GM18520 (cell line): ENCODE data around the gene TMED10.
"Not testable (repeated sequence)": the region's sequence is repeated elsewhere in the genome, so short reads cannot be mapped to it uniquely, and the experiment has no call there.

Experiments used
- ATAC-seq: cut with Tn5 transposase; IDR thresholded peaks from one replicate; pipeline ENCODE4 v1.9.1; 2021; ENCODE audit not compliant: unreplicated experiment

The TMED10 gene

GRCh38 chr14:75162631-75163030 is 13.8 kb downstream of the TMED10 start:
- no peak for ATAC-seq

- ATAC-seq, result no peak
Observed at GRCh38 chr14:75158843-75159614, 17.4 kb downstream of the TMED10 start.

GRCh38 chr14:75156901-75157300 is 19.5 kb downstream of the TMED10 start:
- no peak for ATAC-seq

- no peak for ATAC-seq
Observed at GRCh38 chr14:75156111-75156510, 20.3 kb downstream of the TMED10 start.

GRCh38 chr14:75155169-75155568 is 21.2 kb downstream of the TMED10 start:
- no peak for ATAC-seq

GRCh38 chr14:75153295-75153694 is 23.1 kb downstream of the TMED10 start:
- no peak for ATAC-seq

- ATAC-seq, result no peak
Observed at GRCh38 chr14:75151851-75152250, 24.6 kb downstream of the TMED10 start.

- ATAC-seq, result not testable (repeated sequence)
Observed at GRCh38 chr14:75150637-75151036, 25.8 kb downstream of the TMED10 start.

GRCh38 chr14:75150150-75150549 is 26.3 kb downstream of the TMED10 start:
- no peak for ATAC-seq

GRCh38 chr14:75147423-75148071 is 28.9 kb downstream of the TMED10 start:
- ATAC-seq, result no peak

GRCh38 chr14:75144944-75145343 is 31.5 kb downstream of the TMED10 start:
- ATAC-seq, result no peak

GRCh38 chr14:75143761-75144527 is 32.5 kb downstream of the TMED10 start:
- ATAC-seq, result no peak

- no peak for ATAC-seq
Observed at GRCh38 chr14:75142494-75142893, 33.9 kb downstream of the TMED10 start.

GRCh38 chr14:75141967-75142366 is 34.4 kb downstream of the TMED10 start:
- ATAC-seq, result no peak

- ATAC-seq, result no peak
Observed at GRCh38 chr14:75141062-75141461, 35.4 kb downstream of the TMED10 start.

- no peak for ATAC-seq
Observed at GRCh38 chr14:75140620-75141019, 35.8 kb downstream of the TMED10 start.

GRCh38 chr14:75139185-75139584 is 37.2 kb downstream of the TMED10 start:
- no peak for ATAC-seq

GRCh38 chr14:75138492-75138891 is 37.9 kb downstream of the TMED10 start:
- no peak for ATAC-seq

GRCh38 chr14:75134644-75135043 is 41.8 kb downstream of the TMED10 start:
- no peak for ATAC-seq

- ATAC-seq, result no peak
Observed at GRCh38 chr14:75133597-75133996, 42.8 kb downstream of the TMED10 start.

- ATAC-seq, result no peak
Observed at GRCh38 chr14:75132382-75133086, 43.9 kb downstream of the TMED10 start.
